Nephron (organoid): Measurements from ENCODE around the gene MAP7D3.

ENCODE experiments used
- H3K27ac Mint-ChIP-seq, 3 experiments: 2 replicates each; pipeline ENCODE4 v1.8.0; 2020; ENCODE audit warnings: mixed read lengths in 3 of 3, mild to moderate bottlenecking in 2 of 3, moderate library complexity in 1 of 3
- H3K27me3 Mint-ChIP-seq: 2 replicates; pipeline ENCODE4 v1.8.0; 2021; ENCODE audit warnings: low read depth, mild to moderate bottlenecking, moderate library complexity, mixed read lengths
- H3K36me3 Mint-ChIP-seq: 2 replicates; pipeline ENCODE4 v1.8.0; 2020; ENCODE audit warnings: low read depth, mixed read lengths
- H3K4me1 Mint-ChIP-seq: 2 replicates; pipeline ENCODE4 v1.8.0; 2020; ENCODE audit warnings: mixed read lengths
- H3K4me3 Mint-ChIP-seq, 3 experiments: 2 replicates each; pipeline ENCODE4 v1.8.0; 2020; ENCODE audit warnings: mild to moderate bottlenecking in 3 of 3, mixed read lengths in 3 of 3, moderate library complexity in 2 of 3
- H3K9me3 Mint-ChIP-seq: 2 replicates; pipeline ENCODE4 v1.8.0; 2020; ENCODE audit warnings: mixed read lengths
- CTCF ChIP-seq, 3 experiments: fragments of 200-600 bp; sonication (generic); IDR thresholded peaks; one replicate each; pipeline ENCODE4 v1.5.0; 2021; ENCODE audit warnings: antibody characterized with exemption in 3 of 3; ENCODE audit not compliant: unreplicated experiment in 3 of 3

The MAP7D3 gene

DNA sequence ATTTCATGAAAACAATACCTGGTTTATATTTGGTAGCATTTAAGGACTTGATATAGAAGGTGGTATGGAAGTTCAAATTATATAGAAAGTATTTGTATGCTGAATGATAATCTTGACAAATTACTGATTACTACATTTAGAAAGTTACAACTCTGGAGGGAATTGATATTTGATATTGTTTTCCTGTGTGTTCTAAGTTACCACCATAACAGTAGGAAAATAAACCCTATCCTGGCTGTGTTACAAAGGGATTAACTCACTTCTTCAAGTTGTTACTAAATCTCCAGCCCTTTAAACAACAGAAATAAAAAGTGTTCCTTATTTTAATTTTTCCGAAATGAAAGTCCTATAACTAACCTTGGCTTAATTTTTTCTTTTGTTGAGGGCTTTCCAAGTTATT, 67.3 kb downstream of the MAP7D3 start:
- Mint-ChIP-seq H3K4me1 (peaks cover 32% of the 10 kb centered on the region), H3K4me3 (peak overlapping the region in 1 of 3 experiments; percentile 36), H3K27me3 (no peaks in the 10 kb centered on the region), H3K9me3 (peaks cover 6% of the 10 kb centered on the region), H3K36me3 (no peaks in the 10 kb centered on the region), H3K27ac (peak overlapping the region; percentile 55 to 64 (median 57))
- no peak for TF ChIP-seq CTCF (IDR thresholded peaks at IDR 0.05; ENCODE audit: unreplicated experiment in 3 of 3)

DNA sequence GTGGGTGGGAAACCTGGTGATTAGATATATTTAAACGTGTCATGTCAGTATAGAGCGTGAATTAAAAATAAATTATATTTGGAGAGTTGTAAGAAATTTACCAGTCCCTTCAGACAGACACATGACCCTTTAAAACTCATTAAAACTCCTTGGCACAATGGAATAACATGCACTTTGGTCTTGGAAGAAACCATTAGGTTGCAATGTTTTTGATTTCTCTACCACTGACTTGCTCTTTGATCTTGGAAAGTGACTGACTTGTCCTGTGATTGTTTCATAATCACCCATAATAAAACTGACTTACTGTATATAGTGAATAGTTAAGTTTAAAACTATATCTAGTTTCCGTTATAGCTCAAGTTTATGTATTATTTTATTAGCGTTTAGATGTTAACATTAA, 68.0 kb downstream of the MAP7D3 start:
- H3K4me3 Mint-ChIP-seq, result no peak overlapping the region
- H3K36me3 Mint-ChIP-seq, result no peaks in the 10 kb centered on the region
- peaks cover 32% of the 10 kb centered on the region for H3K4me1 Mint-ChIP-seq
- no peaks in the 10 kb centered on the region for H3K27me3 Mint-ChIP-seq
- H3K27ac Mint-ChIP-seq, result peak overlapping the region; percentile 33 to 64 (median 55)
- TF ChIP-seq CTCF (IDR thresholded peaks at IDR 0.05; ENCODE audit: unreplicated experiment in 3 of 3), result no peak
- H3K9me3 Mint-ChIP-seq, result peaks cover 3% of the 10 kb centered on the region

DNA sequence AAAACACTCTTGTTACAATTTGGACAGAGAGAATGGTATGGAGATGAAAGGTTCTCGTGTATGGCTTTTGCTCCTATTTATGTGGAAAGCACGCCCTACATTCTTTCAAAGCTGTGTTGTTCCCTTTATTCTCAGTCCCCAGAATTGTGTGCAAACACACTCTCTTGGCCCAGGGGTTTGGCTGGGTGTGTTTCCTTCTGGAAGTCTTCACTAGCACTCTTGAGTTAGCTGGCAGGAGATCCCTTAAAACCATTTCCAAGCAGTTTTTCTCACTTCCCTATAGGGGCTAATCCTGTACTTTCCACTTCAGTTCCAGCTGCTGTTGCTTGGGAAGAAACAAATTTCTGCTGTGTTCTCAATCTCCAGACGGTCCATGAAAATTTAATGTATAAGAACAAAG, 68.8 kb downstream of the MAP7D3 start:
- no peaks in the 10 kb centered on the region for H3K36me3 Mint-ChIP-seq
- H3K4me1 Mint-ChIP-seq, result peaks cover 32% of the 10 kb centered on the region
- H3K4me3 Mint-ChIP-seq, result no peak overlapping the region
- H3K27ac Mint-ChIP-seq, result peak overlapping the region in 2 of 3 experiments; percentile 24 to 64
- no peak for TF ChIP-seq CTCF (IDR thresholded peaks at IDR 0.05; ENCODE audit: unreplicated experiment in 3 of 3)
- H3K9me3 Mint-ChIP-seq, result peaks cover 3% of the 10 kb centered on the region
- no peaks in the 10 kb centered on the region for H3K27me3 Mint-ChIP-seq

DNA sequence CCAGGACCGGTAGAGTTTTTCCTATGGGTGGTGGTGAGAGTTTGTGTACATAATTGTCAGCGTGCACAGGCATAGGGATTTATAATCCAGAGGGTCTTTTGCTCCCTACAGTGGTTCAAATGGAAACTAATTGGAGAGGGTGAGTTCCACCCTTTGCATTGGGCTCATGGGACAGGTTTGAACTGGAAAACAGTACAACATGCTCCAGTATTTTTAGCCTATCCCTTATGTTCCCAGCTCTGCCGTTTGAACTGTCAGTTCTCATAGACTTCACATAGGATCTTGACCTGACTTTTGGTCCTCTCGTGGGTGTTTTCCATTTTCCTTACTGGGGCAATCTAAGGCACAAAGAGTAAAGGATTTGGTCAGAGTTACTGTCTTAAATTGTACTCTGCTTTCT, 72.1 kb downstream of the MAP7D3 start:
- Mint-ChIP-seq H3K4me3 (no peak overlapping the region), H3K27me3 (no peaks in the 10 kb centered on the region), H3K9me3 (peaks cover 3% of the 10 kb centered on the region), H3K4me1 (peaks cover 32% of the 10 kb centered on the region), H3K36me3 (no peaks in the 10 kb centered on the region), H3K27ac (no peak overlapping the region)
- TF ChIP-seq CTCF (IDR thresholded peaks at IDR 0.05; ENCODE audit: unreplicated experiment in 3 of 3), result no peak

GRCh38 chrX:136176399-136176825, 74.8 kb downstream of the MAP7D3 start:
- no peaks in the 10 kb centered on the region for H3K27me3 Mint-ChIP-seq
- H3K4me3 Mint-ChIP-seq, result no peak overlapping the region
- peak overlapping the region; percentile 54 to 83 (median 55) for H3K27ac Mint-ChIP-seq
- peaks cover 12% of the 10 kb centered on the region for H3K4me1 Mint-ChIP-seq
- no peaks in the 10 kb centered on the region for H3K36me3 Mint-ChIP-seq
- TF ChIP-seq CTCF (IDR thresholded peaks at IDR 0.05; ENCODE audit: unreplicated experiment in 3 of 3), result no peak
- peaks cover 3% of the 10 kb centered on the region for H3K9me3 Mint-ChIP-seq

- peaks cover 29% of the 10 kb centered on the region for H3K4me1 Mint-ChIP-seq
Observed at GRCh38 chrX:136171420-136171819, 79.8 kb downstream of the MAP7D3 start.

More at GRCh38 chrX:136171420-136171819, 79.8 kb downstream of the MAP7D3 start:
- Mint-ChIP-seq H3K36me3 (no peaks in the 10 kb centered on the region), H3K27ac (no peak overlapping the region), H3K9me3 (peaks cover 2% of the 10 kb centered on the region), H3K4me3 (no peak overlapping the region), H3K27me3 (no peaks in the 10 kb centered on the region)
- TF ChIP-seq CTCF (IDR thresholded peaks at IDR 0.05; ENCODE audit: unreplicated experiment in 3 of 3), result no peak
